IMR-90 (cell line): ENCODE data around the gene RUNX1.

ENCODE experiments used
- CEBPB ChIP-seq: IDR thresholded peaks from 2 replicates; pipeline ENCODE4 v1.6.1; 2012; ENCODE audit warnings: low read depth, low read length, improper control_type of control experiment
- CTCF ChIP-seq: conservative IDR thresholded peaks from 2 replicates; pipeline ENCODE4 v1.5.1; 2012; ENCODE audit warnings: mild to moderate bottlenecking, low read depth, low read length, improper control_type of control experiment
- ELK1 ChIP-seq: fragments of 150-350 bp; IDR thresholded peaks from 2 replicates; pipeline ENCODE4 v1.6.1; 2016; ENCODE audit warnings: low read depth, mild to moderate bottlenecking, low read length, moderate library complexity, borderline replicate concordance
- RAD21 ChIP-seq: IDR thresholded peaks from 2 replicates; pipeline ENCODE4 v1.6.1; 2012; ENCODE audit warnings: low read length, improper control_type of control experiment

- TF ChIP-seq CTCF (no peak), ELK1 (no peak), RAD21 (no peak), CEBPB (no peak)
Measured at GRCh38 chr21:34887105-34887442, 162.0 kb downstream of the RUNX1 start.
